C4-2B (cell line): ENCODE measurements around the gene SLC47A1.

Experiments
- H3K27ac ChIP-seq: fragments of 450-650 bp; 2 replicates; pipeline ENCODE4 v1.5.1; 2017
- CTCF ChIP-seq: fragments of 450-650 bp; conservative IDR thresholded peaks from 2 replicates; pipeline ENCODE4 v1.5.1; 2017; ENCODE audit warnings: mild to moderate bottlenecking
- ZFX ChIP-seq: fragments of 450-650 bp; IDR thresholded peaks from 2 replicates; pipeline ENCODE4 v1.6.1; 2017

SLC47A1 gene

GRCh38 chr17:19592316-19592715, 58.7 kb downstream of the SLC47A1 start:
- TF ChIP-seq CTCF (no peak), ZFX (no peak)
- H3K27ac ChIP-seq = no peak overlapping the region

- H3K27ac ChIP-seq = no peak overlapping the region
- TF ChIP-seq ZFX (no peak), CTCF (no peak)
Measured at GRCh38 chr17:19596869-19597268, 63.2 kb downstream of the SLC47A1 start.

GRCh38 chr17:19610311-19610710, 76.7 kb downstream of the SLC47A1 start:
- H3K27ac ChIP-seq = no peak overlapping the region
- TF ChIP-seq CTCF = no peak

- H3K27ac ChIP-seq = no peak overlapping the region
- TF ChIP-seq ZFX = no peak
- TF ChIP-seq CTCF = no peak
Measured at GRCh38 chr17:19610879-19611278, 77.2 kb downstream of the SLC47A1 start.

GRCh38 chr17:19613979-19614378, 80.3 kb downstream of the SLC47A1 start:
- no peak for TF ChIP-seq ZFX
- TF ChIP-seq CTCF = no peak
- H3K27ac ChIP-seq = no peak overlapping the region

GRCh38 chr17:19614900-19615299, 81.2 kb downstream of the SLC47A1 start:
- H3K27ac ChIP-seq = no peak overlapping the region
- TF ChIP-seq CTCF = no peak; the same call in 1 of the 2 replicates
- no peak for TF ChIP-seq ZFX

GRCh38 chr17:19618015-19618414, 84.4 kb downstream of the SLC47A1 start:
- H3K27ac ChIP-seq = no peak overlapping the region
- TF ChIP-seq ZFX = no peak
- TF ChIP-seq CTCF = no peak
